GM12891 (cell line): ENCODE measurements around the gene SPATA24.

Experiments used
- DNase-seq: peaks from one replicate; pipeline ENCODE4 v3.0.0; 2011; ENCODE audit warnings: low spot score; ENCODE audit not compliant: insufficient read length
- FAIRE-seq: peaks from 2 replicates; lab custom pipeline; 2011; peaks lifted over from hg19 to GRCh38; lab: Jason Lieb, UNC
- PAX5 ChIP-seq: IDR thresholded peaks from 2 replicates; pipeline ENCODE4 v1.6.1; 2011; ENCODE audit warnings: low read length, moderate library complexity, mild to moderate bottlenecking; ENCODE audit not compliant: insufficient read depth, severe bottlenecking
- POLR2A ChIP-seq: IDR thresholded peaks from 2 replicates; pipeline ENCODE4 v1.6.1; 2011; ENCODE audit warnings: low read depth, low read length, control low read depth
- POLR2AphosphoS5 ChIP-seq: IDR thresholded peaks from 2 replicates; pipeline ENCODE4 v1.6.1; 2011; ENCODE audit warnings: low read depth, low read length, control low read depth
- POU2F2 ChIP-seq: IDR thresholded peaks from 2 replicates; pipeline ENCODE4 v1.6.1; 2011; ENCODE audit warnings: low read depth, mild to moderate bottlenecking, control low read depth, low read length, moderate library complexity
- SPI1 ChIP-seq: IDR thresholded peaks from 2 replicates; pipeline ENCODE4 v1.6.1; 2011; ENCODE audit warnings: low read depth, low read length, control low read depth
- TAF1 ChIP-seq: IDR thresholded peaks from 2 replicates; pipeline ENCODE4 v1.6.1; 2011; ENCODE audit warnings: low read depth, low read length, control low read depth

The SPATA24 gene

GRCh38 chr5:139438707-139439012 lies 34.8 kb upstream of the SPATA24 start:
- no peak for FAIRE-seq
- TF ChIP-seq TAF1: no peak
- no peak for TF ChIP-seq PAX5
- TF ChIP-seq POU2F2: no peak
- no peak for TF ChIP-seq SPI1
- TF ChIP-seq POLR2A: no peak
- no peak for TF ChIP-seq POLR2AphosphoS5
- DNase-seq: no peak

GRCh38 chr5:139435676-139436075 lies 31.8 kb upstream of the SPATA24 start:
- TF ChIP-seq PAX5 (no peak), POLR2AphosphoS5 (no peak), TAF1 (no peak), POLR2A (no peak), POU2F2 (no peak), SPI1 (no peak)
- FAIRE-seq (no peak), DNase-seq (no peak)

- FAIRE-seq (no peak), DNase-seq (no peak)
- TF ChIP-seq POLR2AphosphoS5 (no peak), TAF1 (no peak), POLR2A (no peak), PAX5 (no peak), SPI1 (no peak), POU2F2 (no peak)
Measured at GRCh38 chr5:139431706-139432105, 27.8 kb upstream of the SPATA24 start.

DNA sequence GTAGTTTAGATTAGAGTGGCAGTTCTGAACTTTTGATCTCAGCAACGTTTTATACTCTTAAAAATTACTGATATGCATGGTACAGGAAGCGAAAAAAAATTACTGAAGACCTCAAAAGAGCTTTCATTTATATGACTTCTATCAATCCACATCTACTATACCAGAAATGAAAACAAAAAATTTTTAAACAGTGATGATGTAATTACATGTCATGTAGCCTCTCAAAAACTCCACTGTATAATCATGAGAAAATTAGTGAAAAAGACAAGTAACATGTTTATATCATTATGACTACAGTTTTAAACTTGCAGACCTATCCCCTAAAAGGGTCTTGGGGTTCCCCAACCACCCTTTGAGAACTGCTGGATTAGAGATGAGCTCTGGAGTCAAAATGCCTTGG lies 26.1 kb upstream of the SPATA24 start:
- no peak for FAIRE-seq
- no peak for TF ChIP-seq POU2F2
- TF ChIP-seq POLR2A: no peak
- no peak for TF ChIP-seq POLR2AphosphoS5
- TF ChIP-seq SPI1: no peak
- no peak for TF ChIP-seq PAX5
- TF ChIP-seq TAF1: no peak

DNA sequence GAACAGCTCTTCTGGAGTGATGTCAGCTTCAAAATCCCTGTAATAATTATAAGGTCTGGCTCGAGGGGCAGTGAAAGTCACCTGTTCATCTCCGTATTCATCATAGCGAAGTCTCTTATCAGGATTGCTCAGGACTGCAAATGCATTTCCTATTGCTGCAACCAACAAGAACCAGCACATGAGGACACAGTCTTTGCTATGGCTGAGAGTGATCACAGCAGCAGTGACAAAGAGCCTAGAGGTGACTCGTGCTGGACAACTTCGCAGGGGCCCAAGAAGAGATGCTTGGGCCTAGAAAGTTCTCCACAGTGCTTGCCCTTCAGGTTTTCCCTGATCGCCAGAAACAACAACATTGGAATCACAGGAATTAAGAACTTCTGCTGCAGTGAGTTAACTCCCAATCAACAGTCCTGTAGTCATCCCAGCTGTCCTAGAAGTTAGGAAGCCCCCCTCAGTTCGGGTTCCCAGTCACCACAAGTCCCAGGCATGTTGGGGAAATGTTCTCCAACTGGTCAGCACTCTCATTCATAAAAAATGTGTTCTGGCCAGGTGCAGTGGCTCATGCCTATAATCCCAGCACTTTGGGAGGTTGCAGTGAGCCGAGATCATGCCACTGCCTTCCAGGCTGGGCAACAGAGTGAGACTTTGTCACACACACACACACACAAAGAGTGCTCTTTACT lies 22.5 kb upstream of the SPATA24 start:
- TF ChIP-seq POLR2AphosphoS5: no peak

More for the DNA sequence above, 26.1 kb upstream of the SPATA24 start:
- no peak for DNase-seq

DNA sequence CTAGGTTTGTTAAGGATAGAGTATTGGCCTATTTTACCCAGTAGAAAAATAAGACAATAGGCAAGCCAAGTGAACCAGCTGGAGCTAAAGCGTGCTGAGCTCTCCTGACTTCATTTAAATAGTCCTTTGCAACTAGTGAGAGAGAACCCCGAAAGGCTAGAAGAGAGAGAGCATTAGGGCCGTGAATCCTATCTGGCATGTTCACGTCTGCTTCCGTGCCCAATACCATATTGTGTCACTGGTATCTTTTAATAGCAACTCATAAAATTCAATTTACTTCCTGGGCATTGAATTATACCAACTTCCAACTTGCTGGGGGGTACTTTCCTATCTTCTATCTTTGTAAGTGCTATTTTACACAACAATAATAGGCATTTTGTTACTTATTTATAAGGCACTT lies 21.6 kb upstream of the SPATA24 start:
- TF ChIP-seq POLR2AphosphoS5: no peak
- TF ChIP-seq POU2F2: no peak
- no peak for TF ChIP-seq SPI1
- no peak for TF ChIP-seq POLR2A
- TF ChIP-seq TAF1: no peak
- no peak for TF ChIP-seq PAX5
- no peak for FAIRE-seq
- DNase-seq: no peak

More for the DNA sequence above, 22.5 kb upstream of the SPATA24 start:
- DNase-seq (no peak), FAIRE-seq (no peak)

GRCh38 chr5:139422307-139422893 lies 18.5 kb upstream of the SPATA24 start:
- DNase-seq (peak; percentile 64), FAIRE-seq (peak; percentile 88)
- TF ChIP-seq SPI1 (no peak), POU2F2 (no peak), POLR2AphosphoS5 (no peak), PAX5 (no peak), TAF1 (no peak), POLR2A (no peak)

DNA sequence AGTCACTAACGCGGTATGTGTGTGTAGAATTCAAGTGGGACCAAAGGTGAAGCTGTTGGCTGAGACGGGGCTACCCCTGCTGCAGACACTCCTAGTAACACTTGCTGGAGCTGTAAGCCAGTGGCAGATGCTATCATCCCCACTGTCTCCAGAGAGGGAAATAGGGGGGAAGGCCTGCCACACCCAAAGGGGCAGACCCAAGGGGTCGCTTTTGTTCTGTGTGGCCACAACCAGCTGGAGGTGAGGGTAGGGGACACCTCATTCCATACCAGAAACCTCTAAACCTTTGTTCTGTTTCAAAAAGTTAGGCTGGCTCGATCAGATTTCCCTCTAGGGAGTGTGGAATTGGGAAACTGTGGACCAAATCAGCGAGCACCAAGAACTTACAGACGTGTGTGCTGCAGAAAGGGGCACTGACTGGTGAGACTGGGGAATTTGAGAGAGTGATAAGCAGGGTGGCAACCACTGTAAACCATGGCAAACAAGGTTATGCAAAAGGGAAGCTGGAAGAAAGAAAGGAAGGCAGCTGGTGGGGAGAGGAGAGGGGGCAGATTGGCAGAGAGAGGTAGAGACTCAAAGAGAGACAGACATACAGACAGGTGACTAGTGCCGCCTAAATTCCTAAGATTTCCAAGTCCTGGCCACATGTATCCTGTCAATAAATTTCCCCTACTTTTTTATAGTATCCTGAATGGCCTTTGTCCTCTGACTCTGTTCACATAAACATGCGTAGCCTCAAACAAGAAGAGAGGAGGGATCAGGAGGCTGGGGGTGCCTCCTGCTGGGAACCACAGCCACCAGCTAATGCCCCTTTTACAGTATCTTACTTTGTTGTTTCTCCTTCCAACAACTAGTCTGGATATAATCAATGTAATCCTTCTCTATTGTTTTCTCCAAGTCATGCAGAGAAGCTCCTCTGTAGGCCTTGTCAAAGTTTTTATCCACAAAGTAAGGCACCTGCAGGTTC lies 15.6 kb upstream of the SPATA24 start:
- DNase-seq (no peak), FAIRE-seq (no peak)
- TF ChIP-seq SPI1 (no peak), POU2F2 (no peak)

DNA sequence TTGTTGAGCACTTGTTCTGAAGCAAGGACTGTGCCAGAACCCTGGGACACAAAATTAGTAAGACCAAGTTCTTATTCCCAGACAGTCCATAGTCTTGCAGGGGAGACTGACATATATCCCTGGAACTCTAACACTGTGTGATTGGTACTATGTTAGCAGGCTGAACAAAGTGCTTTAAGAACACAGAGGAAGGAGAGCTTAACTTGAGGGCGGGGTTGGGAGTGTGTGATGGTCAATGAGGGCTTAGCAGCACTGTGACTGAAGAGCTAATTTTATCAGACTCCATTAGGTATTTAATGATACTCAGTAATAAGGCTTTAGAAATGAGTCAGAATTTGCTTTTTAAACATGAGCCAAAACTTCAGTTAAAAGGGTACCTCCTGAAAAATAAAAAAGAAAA lies 14.9 kb upstream of the SPATA24 start:
- TF ChIP-seq SPI1 (no peak), TAF1 (no peak), POU2F2 (no peak), PAX5 (no peak), POLR2AphosphoS5 (no peak), POLR2A (no peak)
- no peak for DNase-seq
- FAIRE-seq: no peak

GRCh38 chr5:139417214-139417613 lies 13.3 kb upstream of the SPATA24 start:
- no peak for TF ChIP-seq SPI1
- DNase-seq (no peak), FAIRE-seq (no peak)

DNA sequence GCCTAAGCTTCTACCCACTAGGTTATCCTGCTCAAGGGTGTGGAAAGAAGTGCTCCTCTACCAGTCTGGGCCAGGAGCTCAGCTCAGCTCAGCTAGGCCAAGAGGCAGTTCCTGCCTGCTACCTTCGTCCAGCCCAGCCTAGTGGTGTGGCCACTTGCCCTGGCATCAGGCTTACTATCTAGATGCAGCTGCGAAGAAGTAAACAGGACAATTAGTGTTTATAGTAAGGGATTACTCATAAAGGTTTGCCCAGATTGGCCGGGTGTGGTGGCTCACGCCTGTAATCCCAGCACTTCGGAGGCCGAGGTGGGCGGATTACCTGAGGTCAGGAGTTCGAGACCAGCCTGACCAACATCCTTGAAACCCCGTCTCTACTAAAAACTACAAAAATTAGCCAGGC lies 12.8 kb upstream of the SPATA24 start:
- peak; percentile 56 for FAIRE-seq
- no peak for DNase-seq
- TF ChIP-seq PAX5 (no peak), POU2F2 (no peak), TAF1 (no peak), POLR2A (no peak), POLR2AphosphoS5 (no peak), SPI1 (no peak)
